ENCODE results near the gene MYO7B. TPM values are rescaled to one million over a fixed set of nuclear protein-coding genes. Genes with fewer than 3 reads are reported as not detected.

Gene MYO7B
- 10 to 100 TPM in 1 of 4 donors, 1 to 10 TPM in 3; 2.3 to 13.0 (median 4.8) TPM for total RNA-seq

DNA sequence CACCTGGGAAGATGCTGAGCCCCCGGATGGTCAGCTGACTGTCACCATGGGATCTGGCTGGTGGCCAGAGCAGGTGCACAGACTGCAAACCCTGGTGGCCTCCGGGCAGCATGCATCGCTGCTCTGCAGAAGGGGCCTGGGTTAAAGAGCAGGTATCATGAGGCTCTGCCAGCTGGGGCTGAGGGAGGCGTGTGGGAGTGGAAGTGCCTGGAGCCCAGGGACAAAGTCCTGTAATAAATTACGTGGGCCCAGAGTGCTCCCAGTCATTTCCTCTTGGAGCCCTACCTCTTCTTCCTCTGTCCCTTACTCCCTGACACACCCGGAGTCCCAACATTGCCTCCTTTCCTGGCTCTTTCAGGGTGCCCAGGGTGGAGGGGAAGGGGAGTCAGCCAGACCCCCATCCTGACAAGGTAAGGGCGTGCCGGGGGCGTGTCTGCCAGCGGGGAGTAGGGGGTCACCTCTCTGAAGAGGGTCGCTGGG lies at the start of gene MYO7B:
Gene MYO7B, plus strand, starts transcription at position 262 of the 480 bp plus-strand sequence. CDS start 24,040 bp downstream, outside the sequence.
- TF ChIP-seq, protein P1, sequence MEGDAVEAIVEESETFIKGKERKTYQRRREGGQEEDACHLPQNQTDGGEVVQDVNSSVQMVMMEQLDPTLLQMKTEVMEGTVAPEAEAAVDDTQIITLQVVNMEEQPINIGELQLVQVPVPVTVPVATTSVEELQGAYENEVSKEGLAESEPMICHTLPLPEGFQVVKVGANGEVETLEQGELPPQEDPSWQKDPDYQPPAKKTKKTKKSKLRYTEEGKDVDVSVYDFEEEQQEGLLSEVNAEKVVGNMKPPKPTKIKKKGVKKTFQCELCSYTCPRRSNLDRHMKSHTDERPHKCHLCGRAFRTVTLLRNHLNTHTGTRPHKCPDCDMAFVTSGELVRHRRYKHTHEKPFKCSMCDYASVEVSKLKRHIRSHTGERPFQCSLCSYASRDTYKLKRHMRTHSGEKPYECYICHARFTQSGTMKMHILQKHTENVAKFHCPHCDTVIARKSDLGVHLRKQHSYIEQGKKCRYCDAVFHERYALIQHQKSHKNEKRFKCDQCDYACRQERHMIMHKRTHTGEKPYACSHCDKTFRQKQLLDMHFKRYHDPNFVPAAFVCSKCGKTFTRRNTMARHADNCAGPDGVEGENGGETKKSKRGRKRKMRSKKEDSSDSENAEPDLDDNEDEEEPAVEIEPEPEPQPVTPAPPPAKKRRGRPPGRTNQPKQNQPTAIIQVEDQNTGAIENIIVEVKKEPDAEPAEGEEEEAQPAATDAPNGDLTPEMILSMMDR (IDR thresholded peaks at IDR 0.05) = no peak
- TF ChIP-seq POLR2A (IDR thresholded peaks at IDR 0.05) = no peak
- no peak within 1 kb of the TSS for H3K4me3 ChIP-seq (ENCODE audit: low read depth, poor library complexity, severe bottlenecking)
- no peak for DNase-seq (ENCODE audit: low spot score in 2 of 2)
- 72 to 76% methylated on average over 11 of the region's 11 CpGs for WGBS, 2 donors
- intact Hi-C loops (cut with DNase I; ENCODE audit: low total_unique reads) = no loop called here

DNA sequence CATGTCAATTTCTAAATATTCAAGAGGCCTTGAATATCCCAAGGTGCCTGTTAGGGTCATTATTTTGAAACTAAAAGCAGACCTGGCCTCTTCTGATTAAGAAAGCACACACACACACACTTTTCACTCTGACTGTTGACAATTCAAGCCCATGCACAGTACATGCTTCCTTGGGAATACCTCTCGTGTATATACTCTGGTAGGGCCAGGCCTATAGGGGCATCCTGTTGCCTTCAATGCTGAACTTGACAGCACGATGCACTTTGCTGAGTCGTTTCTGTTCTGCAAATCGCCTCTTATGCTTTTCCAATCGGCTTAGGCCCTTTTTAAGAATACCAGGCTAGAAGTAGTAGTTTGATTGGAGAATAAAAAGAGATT lies 49.8 kb upstream of the MYO7B start:
- intact Hi-C loops (cut with DNase I; ENCODE audit: low total_unique reads) = loop anchor here (10.0 kb wide), 2 partner anchors 171 to 291 kb away; no protein-coding TSS in a partner anchor
- 77 to 84% methylated on average over 5 of the region's 5 CpGs for WGBS, 2 donors
- no peak overlapping the region for H3K4me3 ChIP-seq (ENCODE audit: low read depth, poor library complexity, severe bottlenecking)
- DNase-seq (ENCODE audit: low spot score in 2 of 2) = no peak
- TF ChIP-seq, protein P1 (IDR thresholded peaks at IDR 0.05) = no peak
- TF ChIP-seq POLR2A (IDR thresholded peaks at IDR 0.05) = no peak

DNA sequence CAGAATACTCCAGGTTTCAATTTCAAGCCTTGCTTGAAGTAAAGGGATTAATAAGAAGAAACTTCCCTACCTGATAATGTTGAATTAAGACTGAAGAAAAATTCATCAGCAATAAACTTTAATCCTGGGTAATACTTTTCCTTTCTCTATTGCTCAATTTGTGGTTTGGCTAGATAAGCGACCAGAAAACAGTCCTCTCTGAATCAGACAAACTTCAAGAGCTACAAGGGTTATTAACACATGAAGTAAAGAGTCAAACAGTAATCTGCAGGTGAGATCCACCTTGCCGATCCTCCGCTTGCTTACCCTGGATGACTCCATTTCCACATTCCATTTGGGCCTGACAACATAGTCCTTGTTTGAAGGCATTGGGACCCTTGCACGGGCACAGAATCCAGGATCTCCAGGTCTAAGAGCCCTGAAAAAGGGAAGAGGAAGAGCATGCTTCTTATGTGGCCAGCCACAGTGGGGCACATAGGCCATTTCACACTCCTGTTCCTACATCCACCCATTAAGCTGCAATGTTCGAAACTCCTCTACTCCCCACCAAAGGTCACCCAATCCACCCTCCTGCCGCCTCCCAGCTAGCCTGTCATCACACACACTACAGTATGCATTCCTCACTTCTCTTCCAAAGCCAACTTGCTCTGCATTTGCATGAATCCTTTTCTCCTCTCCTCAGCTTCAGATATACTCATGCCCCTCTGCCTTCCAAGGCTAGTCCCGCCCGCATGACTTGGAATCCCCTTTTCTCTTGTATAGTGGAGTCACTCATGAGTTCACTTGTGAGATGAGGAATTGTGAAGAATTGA lies 49.0 kb upstream of the MYO7B start:
- DNase-seq (ENCODE audit: low spot score in 2 of 2) = no peak
- intact Hi-C loops (cut with DNase I; ENCODE audit: low total_unique reads) = loop anchor here (10.0 kb wide), 2 partner anchors 172 to 292 kb away; no protein-coding TSS in a partner anchor
- WGBS, 2 donors = 86 to 88% methylated on average over 8 of the region's 8 CpGs
- H3K4me3 ChIP-seq (ENCODE audit: low read depth, poor library complexity, severe bottlenecking) = no peak overlapping the region
- TF ChIP-seq, protein P1 (IDR thresholded peaks at IDR 0.05) = no peak
- no peak for TF ChIP-seq POLR2A (IDR thresholded peaks at IDR 0.05)

DNA sequence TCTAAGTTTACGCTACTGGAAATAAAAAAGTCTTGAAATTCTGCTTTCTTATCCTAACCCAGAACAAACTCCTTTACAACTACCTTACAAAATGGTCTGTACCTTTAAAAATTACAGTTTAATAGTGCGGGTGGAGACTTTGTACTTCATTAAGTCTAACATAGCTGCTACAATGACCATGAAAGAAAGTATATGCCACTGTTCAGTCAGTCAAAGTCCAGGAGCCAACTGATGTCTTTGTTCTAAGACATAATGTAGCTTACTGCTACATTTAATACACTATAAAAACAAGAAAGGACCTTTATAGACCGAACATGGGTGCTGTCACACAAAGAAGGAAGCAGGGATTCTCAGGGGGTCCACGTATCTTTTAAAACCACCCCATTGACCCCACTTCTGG lies 45.2 kb upstream of the MYO7B start:
- intact Hi-C loops (cut with DNase I; ENCODE audit: low total_unique reads) = no loop called here
- no peak for DNase-seq (ENCODE audit: low spot score in 2 of 2)
- WGBS, 2 donors = 91 to 92% methylated on average over 4 of the region's 4 CpGs
- no peak for TF ChIP-seq POLR2A (IDR thresholded peaks at IDR 0.05)
- H3K4me3 ChIP-seq (ENCODE audit: low read depth, poor library complexity, severe bottlenecking) = no peak overlapping the region

DNA sequence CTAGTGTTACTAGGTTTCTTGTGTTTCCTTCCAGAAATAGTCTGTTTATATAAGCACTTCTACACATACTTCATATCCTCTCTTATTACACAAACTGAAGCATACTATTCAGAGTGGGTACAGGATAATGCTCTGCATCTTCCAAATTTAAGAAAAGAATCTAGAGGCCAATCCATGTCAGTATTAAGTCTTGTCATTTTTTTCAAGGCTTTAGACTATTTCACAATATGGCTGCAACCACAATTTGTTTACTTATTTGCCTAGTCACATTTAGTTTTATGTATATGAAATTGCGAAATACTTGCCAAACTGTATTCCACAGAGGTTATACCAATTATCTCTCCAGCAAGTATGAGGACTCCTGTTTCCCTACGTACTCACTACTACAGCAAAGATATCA lies 37.1 kb upstream of the MYO7B start:
- H3K4me3 ChIP-seq (ENCODE audit: low read depth, poor library complexity, severe bottlenecking) = no peak overlapping the region
- TF ChIP-seq, protein P1 (IDR thresholded peaks at IDR 0.05) = no peak
- TF ChIP-seq POLR2A (IDR thresholded peaks at IDR 0.05) = no peak
- DNase-seq (ENCODE audit: low spot score in 2 of 2) = no peak
- intact Hi-C loops (cut with DNase I; ENCODE audit: low total_unique reads) = no loop called here
- 74 to 89% methylated on average over 2 of the region's 2 CpGs for WGBS, 2 donors

DNA sequence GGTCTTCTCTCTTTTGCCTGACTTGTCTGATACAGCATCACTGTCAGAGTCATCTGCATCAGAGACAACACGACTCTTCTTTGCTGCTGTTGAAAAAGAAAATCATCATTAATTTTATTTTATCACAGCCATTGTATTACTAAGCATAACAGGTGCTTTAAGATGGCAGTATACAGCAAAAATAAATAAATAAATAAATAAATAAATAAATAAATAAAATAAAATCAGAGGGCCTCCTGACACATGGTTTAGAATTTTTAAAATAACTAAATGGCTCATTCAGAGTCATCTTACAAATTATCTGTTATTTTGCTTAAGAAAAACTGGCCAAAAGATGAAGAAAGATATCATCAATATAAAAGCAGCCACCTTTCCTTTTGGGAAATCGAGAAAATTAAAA lies 32.0 kb upstream of the MYO7B start:
- H3K4me3 ChIP-seq (ENCODE audit: low read depth, poor library complexity, severe bottlenecking) = no peak overlapping the region
- no peak for DNase-seq (ENCODE audit: low spot score in 2 of 2)
- TF ChIP-seq, protein P1 (IDR thresholded peaks at IDR 0.05) = no peak
- TF ChIP-seq POLR2A (IDR thresholded peaks at IDR 0.05) = no peak
- WGBS, 2 donors = 94 to 97% methylated on average over 2 of the region's 2 CpGs
- intact Hi-C loops (cut with DNase I; ENCODE audit: low total_unique reads) = no loop called here

All from lower leg skin (tissue), 4 donors.